Stimulated activated CD8-positive, alpha-beta memory T cell treated with anti-CD3 and anti-CD28 coated beads, Interleukin-4, amount 100 ng/mL, for 48 hours (primary cell): Measurements from ENCODE around the gene CHAC1.
A peak's percentile ranks its signal among the peaks of the same experiment; 100 is the strongest.

Experiments
- DNase-seq: peaks from one replicate; pipeline ENCODE4 v3.0.0-alpha.2; 2020

The CHAC1 gene

GRCh38 chr15:40925495-40925862 lies 27.8 kb upstream of the CHAC1 start:
- no peak for DNase-seq

GRCh38 chr15:40925863-40926658 lies 27.2 kb upstream of the CHAC1 start:
- DNase-seq: peak; percentile 37

- DNase-seq: no peak
These were observed 26.4 kb upstream of the CHAC1 start for GRCh38 chr15:40926659-40927494.

GRCh38 chr15:40927495-40927872 lies 25.8 kb upstream of the CHAC1 start:
- no peak for DNase-seq

GRCh38 chr15:40927873-40928806 lies 25.1 kb upstream of the CHAC1 start:
- DNase-seq: peak; percentile 37

GRCh38 chr15:40928821-40929659 lies 24.2 kb upstream of the CHAC1 start, which contains the start of gene DLL4:
Gene DLL4 (plus strand): TSS chr15:40929340. CDS start chr15:40929669, 329 bp downstream.
- peak; percentile 61 for DNase-seq

- DNase-seq: no peak
These were observed 23.4 kb upstream of the CHAC1 start for GRCh38 chr15:40929660-40930429.

- peak; percentile 81 for DNase-seq
These were observed 22.6 kb upstream of the CHAC1 start for GRCh38 chr15:40930430-40931299.

GRCh38 chr15:40931300-40932142 lies 21.8 kb upstream of the CHAC1 start:
- DNase-seq: no peak

GRCh38 chr15:40932156-40932555 lies 21.1 kb upstream of the CHAC1 start:
- no peak for DNase-seq

GRCh38 chr15:40932649-40933516 lies 20.4 kb upstream of the CHAC1 start:
- DNase-seq: no peak

- DNase-seq: no peak
These were observed 19.8 kb upstream of the CHAC1 start for GRCh38 chr15:40933517-40933902.

GRCh38 chr15:40934457-40934856 lies 18.8 kb upstream of the CHAC1 start:
- no peak for DNase-seq

- no peak for DNase-seq
These were observed 17.0 kb upstream of the CHAC1 start for GRCh38 chr15:40936234-40936708.

- DNase-seq: no peak
These were observed 16.3 kb upstream of the CHAC1 start for GRCh38 chr15:40936709-40937666.

GRCh38 chr15:40937762-40938535 lies 15.3 kb upstream of the CHAC1 start:
- DNase-seq: no peak
